CD8-positive, alpha-beta memory T cell (primary cell): ENCODE data around the gene CDC23. TPM values are rescaled to one million over a fixed set of nuclear protein-coding genes. Genes with fewer than 3 reads are reported as not detected.

Experiments used
- CTCF ChIA-PET: fragments of 350-600 bp; sonication (Branson Sonifier 250); formaldehyde crosslinking; loops from one replicate; lab custom pipeline; 2021; ENCODE audit warnings: antibody characterized with exemption; lab: Charles Lee
- POLR2A ChIA-PET: fragments of 350-600 bp; sonication (Branson Sonifier 250); formaldehyde crosslinking; loops from one replicate; lab custom pipeline; 2021; ENCODE audit warnings: antibody characterized with exemption; lab: Charles Lee
- DNase-seq, 5 donors: peaks; one replicate each; pipeline versions ENCODE4 v3.0.0 to v3.0.0-alpha.2; 2020 to 2022; ENCODE audit warnings: mixed read lengths in 1 of 5
- H3K27ac ChIP-seq: one replicate; pipeline ENCODE4 v1.7.0; 2013; ENCODE audit warnings: low read depth, mild to moderate bottlenecking, low read length, moderate library complexity
- H3K27me3 ChIP-seq: 2 replicates; pipeline ENCODE4 v1.7.0; 2013; ENCODE audit warnings: low read length, mild to moderate bottlenecking; ENCODE audit not compliant: insufficient read depth, poor library complexity, severe bottlenecking
- H3K36me3 ChIP-seq: 2 replicates; pipeline ENCODE4 v1.7.0; 2013; ENCODE audit warnings: mild to moderate bottlenecking, low read length, moderate library complexity; ENCODE audit not compliant: insufficient read depth
- H3K4me1 ChIP-seq: 2 replicates; pipeline ENCODE4 v1.7.0; 2013; ENCODE audit warnings: mild to moderate bottlenecking, low read length, moderate library complexity; ENCODE audit not compliant: insufficient read depth
- H3K4me3 ChIP-seq: 2 replicates; pipeline ENCODE4 v1.7.0; 2013; ENCODE audit warnings: mild to moderate bottlenecking, low read length
- H3K9me3 ChIP-seq: 2 replicates; pipeline ENCODE4 v1.7.0; 2013; ENCODE audit warnings: mild to moderate bottlenecking, low read length
- H3K27ac Mint-ChIP-seq, 8 donors: one replicate each; pipeline ENCODE4 v1.8.0; 2020 to 2021; ENCODE audit warnings: mixed read lengths in 8 of 8, mild to moderate bottlenecking in 6 of 8, inconsistent platforms in 3 of 8, moderate library complexity in 3 of 8
- H3K27me3 Mint-ChIP-seq, 2 donors: one replicate each; pipeline ENCODE4 v1.8.0; 2020 to 2021; ENCODE audit warnings: mixed read lengths in 2 of 2, mild to moderate bottlenecking in 1 of 2, moderate library complexity in 1 of 2
- H3K36me3 Mint-ChIP-seq, 3 donors: one replicate each; pipeline ENCODE4 v1.8.0; 2020 to 2021; ENCODE audit warnings: mixed read lengths in 3 of 3, inconsistent platforms in 1 of 3, mild to moderate bottlenecking in 1 of 3
- H3K4me1 Mint-ChIP-seq, 3 donors: one replicate each; pipeline ENCODE4 v1.8.0; 2020 to 2021; ENCODE audit warnings: mixed read lengths in 3 of 3, inconsistent platforms in 1 of 3, mild to moderate bottlenecking in 1 of 3
- H3K4me3 Mint-ChIP-seq, 7 donors: one replicate each; pipeline ENCODE4 v1.8.0; 2020 to 2021; ENCODE audit warnings: mixed read lengths in 7 of 7, mild to moderate bottlenecking in 6 of 7, moderate library complexity in 4 of 7, inconsistent platforms in 2 of 7
- H3K9me3 Mint-ChIP-seq, 5 donors: one replicate each; pipeline ENCODE4 v1.8.0; 2020 to 2022; ENCODE audit warnings: mixed read lengths in 5 of 5, mild to moderate bottlenecking in 3 of 5, moderate library complexity in 2 of 5, inconsistent platforms in 1 of 5
- polyA plus RNA-seq: library from polyadenylated mRNA; unstranded; fragments of 300-500 nt; fragmentation: Illumina TruSeq; gene quantifications from one replicate; pipeline ENCODE4 v1.2.3, GENCODE V29; 2021
- total RNA-seq, 2 experiments: library from RNA; stranded (reverse); gene quantifications; one replicate each; pipeline ENCODE4 v1.2.3, GENCODE V29; 2021

CDC23 gene
- total and polyA plus RNA-seq, 3 experiments from 2014 or later = 21.9 to 49.7 (median 48.7) TPM

DNA sequence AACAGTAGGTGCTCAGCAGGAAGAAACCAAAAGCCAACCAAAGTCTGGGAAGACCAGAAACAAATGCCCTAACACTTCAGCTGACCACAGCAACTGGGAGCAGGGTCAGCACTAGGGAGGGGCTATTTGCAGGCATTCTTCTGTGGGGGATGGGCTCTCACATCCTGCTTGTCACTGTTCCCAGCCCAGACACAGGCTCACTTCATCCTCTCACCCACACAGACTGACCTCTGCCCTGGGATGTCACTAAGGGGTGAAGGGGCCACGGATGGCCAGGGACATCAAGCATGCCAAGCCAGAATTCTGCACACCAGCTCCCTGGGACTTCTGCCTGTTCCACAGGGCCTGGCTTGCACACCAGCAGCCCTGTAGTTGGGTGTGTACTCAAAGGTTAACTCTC is 32.6 kb upstream of the CDC23 start:
- no peaks in the 10 kb centered on the region for H3K9me3 Mint-ChIP-seq
- H3K4me3 Mint-ChIP-seq = no peak overlapping the region
- no peak overlapping the region for H3K4me3 ChIP-seq
- H3K27me3 Mint-ChIP-seq = peaks cover 21 to 48% of the 10 kb centered on the region in 2 donors
- no peak overlapping the region for H3K27ac Mint-ChIP-seq
- H3K27me3 ChIP-seq = peaks cover 16% of the 10 kb centered on the region
- peaks cover 0 to 3% (median 0%) of the 10 kb centered on the region in 3 donors for H3K36me3 Mint-ChIP-seq
- H3K4me1 ChIP-seq = no peaks in the 10 kb centered on the region
- DNase-seq = no peak
- no peak overlapping the region for H3K27ac ChIP-seq
- ChIA-PET POLR2A (no interaction called here), CTCF (no interaction called here)
- peaks cover 10 to 16% (median 10%) of the 10 kb centered on the region in 3 donors for H3K4me1 Mint-ChIP-seq
- no peaks in the 10 kb centered on the region for H3K9me3 ChIP-seq
- H3K36me3 ChIP-seq = no peaks in the 10 kb centered on the region

DNA sequence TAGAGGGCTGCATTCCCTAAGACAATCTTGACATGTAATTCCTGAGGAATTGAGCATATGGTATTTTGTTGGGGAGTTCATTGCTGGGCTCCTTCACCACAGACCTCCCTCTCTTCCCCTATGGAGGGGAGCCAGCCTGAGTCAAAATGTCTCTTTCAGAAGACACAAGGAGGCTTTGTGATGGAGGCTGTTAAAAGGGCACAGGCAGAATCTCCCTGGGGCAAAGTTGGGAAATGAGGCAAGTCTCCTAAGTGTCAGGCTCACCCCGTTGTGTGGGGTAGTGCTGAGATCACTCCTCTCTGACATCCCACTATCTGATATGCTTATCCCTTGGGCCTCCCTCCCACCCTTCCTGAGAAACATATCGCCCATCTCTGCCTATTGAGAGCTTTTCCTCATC is 30.7 kb upstream of the CDC23 start:
- H3K4me1 Mint-ChIP-seq = peaks cover 13 to 19% (median 13%) of the 10 kb centered on the region in 3 donors
- no peaks in the 10 kb centered on the region for H3K9me3 Mint-ChIP-seq
- no peak overlapping the region for H3K4me3 Mint-ChIP-seq
- CTCF ChIA-PET = interaction anchor here (1.4 kb wide), 1 partner anchor 14 kb away, joined by 3 read pairs; no protein-coding TSS in a partner anchor
- POLR2A ChIA-PET = no interaction called here
- H3K9me3 ChIP-seq = no peaks in the 10 kb centered on the region
- DNase-seq = no peak
- H3K36me3 Mint-ChIP-seq = no peaks in the 10 kb centered on the region
- H3K27me3 ChIP-seq = peaks cover 31% of the 10 kb centered on the region
- no peaks in the 10 kb centered on the region for H3K4me1 ChIP-seq
- H3K27ac ChIP-seq = no peak overlapping the region
- no peak overlapping the region for H3K27ac Mint-ChIP-seq
- H3K4me3 ChIP-seq = no peak overlapping the region
- peaks cover 33 to 57% of the 10 kb centered on the region in 2 donors for H3K27me3 Mint-ChIP-seq
- H3K36me3 ChIP-seq = no peaks in the 10 kb centered on the region

DNA sequence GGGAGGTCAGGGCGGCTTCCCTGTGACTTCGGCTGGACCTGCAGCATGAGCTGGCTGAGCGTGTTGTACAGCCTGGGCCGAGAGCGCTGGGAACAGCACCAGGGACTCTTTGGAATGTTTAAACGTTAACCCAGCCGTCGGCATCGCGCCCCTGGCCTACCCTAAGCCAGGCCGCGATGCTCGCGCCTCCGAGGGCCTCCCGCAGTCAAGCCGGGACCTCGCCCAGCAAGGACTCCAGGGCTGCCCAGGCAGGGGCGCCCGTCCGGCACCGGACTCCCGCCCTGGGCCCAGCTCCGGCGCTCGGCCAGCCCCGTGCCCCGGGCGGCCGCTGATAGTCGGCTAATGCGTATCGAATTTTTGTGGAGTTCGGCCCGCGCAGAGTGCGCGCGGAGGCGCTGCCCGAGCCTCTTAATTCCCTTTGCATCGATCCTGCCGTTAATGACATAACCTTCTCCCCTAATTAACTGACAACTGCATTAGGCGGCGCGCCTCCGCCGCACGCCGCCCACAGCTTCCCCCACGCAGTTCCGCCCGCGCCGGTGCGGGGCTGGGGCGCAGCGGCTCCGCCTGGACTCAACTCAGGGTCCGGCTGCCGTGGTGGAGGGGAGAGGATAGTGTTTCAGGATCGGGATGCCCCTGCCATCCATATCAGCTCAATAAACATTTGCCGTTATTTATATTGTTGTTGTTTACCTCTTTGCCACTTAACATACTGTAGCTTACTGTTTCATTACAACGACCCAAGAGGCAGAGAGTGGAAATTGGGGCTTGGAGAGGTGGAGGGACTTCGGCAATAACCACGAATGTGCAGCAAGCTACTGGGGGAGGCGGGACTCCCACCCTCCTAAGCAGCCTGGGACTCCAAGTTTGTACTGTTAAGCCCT is 28.8 kb upstream of the CDC23 start:
- ChIA-PET POLR2A (no interaction called here), CTCF (interaction anchor here (1.2 to 1.4 kb wide), 2 partner anchors 11 to 12 kb away, joined by 3 read pairs; no protein-coding TSS in a partner anchor)
- no peaks in the 10 kb centered on the region for H3K36me3 Mint-ChIP-seq

DNA sequence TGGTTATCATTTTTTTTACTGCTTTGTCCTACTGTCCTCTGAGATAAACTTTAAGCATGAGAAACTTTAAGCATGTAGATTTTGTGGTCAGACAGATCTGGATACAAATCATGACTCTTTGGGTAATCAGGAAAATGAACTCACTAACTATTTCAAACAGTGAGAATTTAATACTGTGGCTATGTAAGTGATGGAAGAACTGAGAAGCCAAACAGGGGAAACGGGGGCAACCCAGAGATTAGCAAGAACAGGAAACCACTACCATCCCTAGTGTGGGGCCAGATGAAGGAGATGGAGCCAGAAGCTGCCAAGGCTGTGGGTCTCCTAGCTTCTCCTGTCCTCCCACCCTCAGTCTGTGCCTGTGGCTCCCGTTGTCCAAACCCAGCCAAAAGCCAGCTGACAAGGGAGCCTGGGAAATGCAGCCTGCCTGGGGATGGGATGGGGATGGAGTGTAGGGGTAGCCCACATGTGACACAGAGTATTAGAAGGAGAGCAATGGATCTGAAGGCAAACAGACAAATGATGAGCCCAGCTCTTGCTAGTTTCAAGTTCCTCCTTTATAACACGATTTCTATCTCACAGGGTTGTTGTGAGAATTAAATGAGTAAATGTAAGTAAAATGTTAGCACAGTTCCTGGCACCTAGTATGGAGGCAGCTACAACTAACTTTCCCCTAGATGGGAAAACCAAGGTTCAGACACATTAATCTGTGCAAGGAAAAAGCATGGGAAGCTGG is 27.7 kb upstream of the CDC23 start:
- DNase-seq = no peak
- H3K27ac ChIP-seq = no peak overlapping the region
- ChIA-PET CTCF (no interaction called here), POLR2A (interaction anchor here (0.6 kb wide), 1 partner anchor 194 kb away, joined by 3 read pairs; no protein-coding TSS in a partner anchor)
- peaks cover 33% of the 10 kb centered on the region for H3K27me3 ChIP-seq
- H3K36me3 ChIP-seq = no peaks in the 10 kb centered on the region
- Mint-ChIP-seq H3K4me3 (peak overlapping the region in 2 of 7 donors; percentile 41 to 57), H3K4me1 (peaks cover 13 to 19% (median 13%) of the 10 kb centered on the region in 3 donors), H3K36me3 (no peaks in the 10 kb centered on the region), H3K27me3 (peaks cover 38 to 61% of the 10 kb centered on the region in 2 donors), H3K9me3 (no peaks in the 10 kb centered on the region), H3K27ac (peak overlapping the region in 1 of 8 donors; percentile 29)
- H3K9me3 ChIP-seq = no peaks in the 10 kb centered on the region
- H3K4me3 ChIP-seq = no peak overlapping the region
- no peaks in the 10 kb centered on the region for H3K4me1 ChIP-seq

More for the DNA sequence above, 28.8 kb upstream of the CDC23 start:
- Mint-ChIP-seq H3K27me3 (peaks cover 39 to 64% of the 10 kb centered on the region in 2 donors), H3K27ac (no peak overlapping the region), H3K4me3 (peak overlapping the region in 6 of 7 donors; percentile 41 to 76 (median 50)), H3K4me1 (peaks cover 13 to 19% (median 13%) of the 10 kb centered on the region in 3 donors), H3K9me3 (no peaks in the 10 kb centered on the region)
- Histone ChIP-seq H3K9me3 (no peaks in the 10 kb centered on the region), H3K4me3 (peak overlapping the region; percentile 4), H3K27ac (no peak overlapping the region), H3K27me3 (peaks cover 33% of the 10 kb centered on the region), H3K36me3 (no peaks in the 10 kb centered on the region), H3K4me1 (no peaks in the 10 kb centered on the region)
- no peak for DNase-seq

DNA sequence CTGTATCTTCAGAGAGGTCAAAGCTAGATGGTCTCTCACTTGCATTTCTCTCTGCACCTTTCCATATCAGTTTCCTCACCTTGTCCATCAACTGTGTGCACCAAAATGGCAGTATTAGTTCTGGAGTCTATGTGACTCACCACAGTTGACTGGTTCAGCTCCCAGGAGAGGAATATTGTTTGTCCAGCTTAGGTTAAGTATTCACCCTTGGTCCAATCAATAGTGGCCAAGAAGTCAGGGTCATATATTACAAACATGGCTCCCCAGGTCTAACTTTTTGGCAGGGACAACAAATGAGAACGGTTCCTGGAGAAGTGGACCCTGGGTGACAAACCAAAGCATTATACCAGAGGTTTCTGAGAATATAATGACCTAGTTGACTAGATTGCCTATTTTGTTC is 24.9 kb upstream of the CDC23 start:
- Histone ChIP-seq H3K27ac (no peak overlapping the region), H3K27me3 (peaks cover 33% of the 10 kb centered on the region), H3K4me3 (no peak overlapping the region), H3K4me1 (no peaks in the 10 kb centered on the region), H3K9me3 (no peaks in the 10 kb centered on the region), H3K36me3 (no peaks in the 10 kb centered on the region)
- H3K27me3 Mint-ChIP-seq = peaks cover 35 to 50% of the 10 kb centered on the region in 2 donors
- ChIA-PET POLR2A (no interaction called here), CTCF (no interaction called here)
- no peak for DNase-seq
- H3K4me3 Mint-ChIP-seq = no peak overlapping the region
- H3K36me3 Mint-ChIP-seq = no peaks in the 10 kb centered on the region
- no peaks in the 10 kb centered on the region for H3K9me3 Mint-ChIP-seq
- no peak overlapping the region for H3K27ac Mint-ChIP-seq
- H3K4me1 Mint-ChIP-seq = peaks cover 13 to 19% (median 13%) of the 10 kb centered on the region in 3 donors

DNA sequence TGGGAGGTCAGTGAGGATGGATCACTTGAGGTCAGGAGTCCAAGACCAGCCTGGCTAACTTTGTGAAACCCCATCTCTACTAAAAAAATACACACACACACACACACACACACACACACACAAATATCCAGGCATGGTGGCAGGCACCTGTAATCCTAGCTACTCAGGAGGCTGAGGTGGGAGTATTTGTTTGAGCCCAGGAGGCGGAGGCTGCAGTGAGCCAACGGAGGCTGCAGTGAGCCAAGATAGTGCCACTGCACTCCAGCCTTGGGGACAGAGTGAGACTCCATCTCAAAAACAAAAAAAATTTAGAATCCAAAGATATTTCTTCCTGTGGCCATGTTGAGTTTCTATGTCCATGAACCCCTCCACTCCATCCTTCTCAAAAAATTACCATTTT is 21.5 kb upstream of the CDC23 start:
- H3K27me3 ChIP-seq = peaks cover 11% of the 10 kb centered on the region
- H3K27ac ChIP-seq = no peak overlapping the region
- DNase-seq = no peak
- H3K27me3 Mint-ChIP-seq = peaks cover 20 to 34% of the 10 kb centered on the region in 2 donors
- no peaks in the 10 kb centered on the region for H3K4me1 Mint-ChIP-seq
- ChIA-PET POLR2A (interaction anchor here (0.5 to 0.6 kb wide), 2 partner anchors 83 to 90 kb away, joined by 4 to 5 read pairs; no protein-coding TSS in a partner anchor), CTCF (no interaction called here)
- no peak overlapping the region for H3K4me3 ChIP-seq
- no peaks in the 10 kb centered on the region for H3K4me1 ChIP-seq
- H3K9me3 Mint-ChIP-seq = no peaks in the 10 kb centered on the region
- H3K36me3 ChIP-seq = no peaks in the 10 kb centered on the region
- H3K4me3 Mint-ChIP-seq = no peak overlapping the region
- no peak overlapping the region for H3K27ac Mint-ChIP-seq
- no peaks in the 10 kb centered on the region for H3K36me3 Mint-ChIP-seq
- H3K9me3 ChIP-seq = no peaks in the 10 kb centered on the region

DNA sequence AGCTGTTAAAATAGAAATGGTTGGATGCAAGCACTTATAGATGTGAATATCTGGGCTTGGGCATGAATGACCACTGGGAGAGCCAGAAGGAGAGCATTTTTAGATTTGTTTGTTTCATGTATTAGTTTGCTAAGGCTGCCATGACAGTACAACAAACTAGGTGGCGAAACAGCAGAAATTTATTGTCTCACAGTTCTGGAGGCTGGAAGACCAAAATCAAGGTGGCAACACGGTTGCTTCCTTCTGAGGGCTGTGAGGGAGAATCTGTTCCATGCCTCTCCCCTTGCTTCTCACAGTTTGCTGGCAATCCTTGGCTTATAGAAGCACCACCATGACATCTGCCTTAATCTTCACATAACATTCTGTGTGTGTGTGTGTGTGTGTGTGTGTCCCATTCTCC is 20.2 kb upstream of the CDC23 start:
- H3K27ac Mint-ChIP-seq = peak overlapping the region in 1 of 8 donors; percentile 24
- no peaks in the 10 kb centered on the region for H3K27me3 ChIP-seq
- peaks cover 16 to 28% of the 10 kb centered on the region in 2 donors for H3K27me3 Mint-ChIP-seq
- no peaks in the 10 kb centered on the region for H3K9me3 Mint-ChIP-seq
- H3K4me1 Mint-ChIP-seq = no peaks in the 10 kb centered on the region
- H3K4me3 ChIP-seq = no peak overlapping the region
- no peak for DNase-seq
- no peaks in the 10 kb centered on the region for H3K9me3 ChIP-seq
- no peak overlapping the region for H3K27ac ChIP-seq
- no peaks in the 10 kb centered on the region for H3K36me3 Mint-ChIP-seq
- POLR2A ChIA-PET = no interaction called here
- CTCF ChIA-PET = interaction anchor here (1.5 kb wide), 1 partner anchor 98 kb away, joined by 3 read pairs; the partner anchor contains the start of gene CDC25C
- H3K4me1 ChIP-seq = no peaks in the 10 kb centered on the region
- no peak overlapping the region for H3K4me3 Mint-ChIP-seq
- H3K36me3 ChIP-seq = no peaks in the 10 kb centered on the region
